HepG2 (cell line): ENCODE data around the gene PXYLP1.

Experiments used
- HMG20A ChIP-seq: IDR thresholded peaks from 2 replicates; pipeline ENCODE4 v1.6.1; 2016; ENCODE audit warnings: borderline replicate concordance
- JUN ChIP-seq: sonication (generic); formaldehyde crosslinking; IDR thresholded peaks from 2 replicates; pipeline ENCODE4 v1.4.0; 2020; ENCODE audit warnings: mild to moderate bottlenecking, missing genetic modification reagents
- NCOA5 ChIP-seq: sonication (generic); formaldehyde crosslinking; IDR thresholded peaks from 2 replicates; pipeline ENCODE4 v1.4.0; 2020; ENCODE audit warnings: missing genetic modification reagents
- NR2F6 ChIP-seq, 2 experiments: IDR thresholded peaks; 2 replicates each; pipeline ENCODE4 v1.6.1; 2016; ENCODE audit warnings: antibody characterized with exemption in 1 of 2, mild to moderate bottlenecking in 1 of 2
- POLR2A ChIP-seq, 2 experiments: IDR thresholded peaks; 2 replicates each; pipeline ENCODE4 v1.6.1; 2011; ENCODE audit warnings: low read depth in 2 of 2, low read length in 2 of 2, mild to moderate bottlenecking in 1 of 2, moderate library complexity in 1 of 2; ENCODE audit not compliant: insufficient read depth in 1 of 2
- POLR2AphosphoS5 ChIP-seq: IDR thresholded peaks from 2 replicates; pipeline ENCODE4 v1.6.1; 2012; ENCODE audit warnings: low read depth, low read length
- SCMH1 ChIP-seq: sonication (generic); formaldehyde crosslinking; IDR thresholded peaks from 2 replicates; pipeline ENCODE4 v1.9.0; 2021; ENCODE audit warnings: missing genetic modification reagents, mild to moderate bottlenecking, borderline replicate concordance
- TCF12 ChIP-seq, 2 experiments: fragments of 450-650 bp in 1 of 2; sonication (generic) in 1 of 2; formaldehyde crosslinking in 1 of 2; IDR thresholded peaks; 2 replicates each; pipeline versions ENCODE4 v1.6.1 to v1.8.0; 2017 to 2022; ENCODE audit warnings: antibody characterized with exemption in 1 of 2, mild to moderate bottlenecking in 1 of 2, missing genetic modification reagents in 1 of 2, moderate library complexity in 1 of 2
- YY1 ChIP-seq: IDR thresholded peaks from 2 replicates; pipeline ENCODE4 v1.6.1; 2011; ENCODE audit warnings: low read length, low read depth, moderate library complexity, mild to moderate bottlenecking; ENCODE audit not compliant: insufficient read depth, insufficient replicate concordance
- ZNF331 ChIP-seq: sonication (generic); formaldehyde crosslinking; IDR thresholded peaks from 2 replicates; pipeline ENCODE4 v1.4.0; 2020; ENCODE audit warnings: missing genetic modification reagents
- ZNF580 ChIP-seq: IDR thresholded peaks from 2 replicates; pipeline ENCODE4 v1.6.1; 2016; ENCODE audit warnings: low read depth, borderline replicate concordance

GRCh38 chr3:141250828-141251227 is 19.2 kb downstream of the PXYLP1 start:
- TF ChIP-seq NR2F6 (IDR thresholded peaks at IDR 0.05): no peak
- no peak for TF ChIP-seq NR2F6 (CRISPR knock-in tag; IDR thresholded peaks at IDR 0.05)
- no peak for TF ChIP-seq HMG20A
- TF ChIP-seq YY1: no peak
- TF ChIP-seq SCMH1: no peak
- no peak for TF ChIP-seq TCF12 (IDR thresholded peaks at IDR 0.05)
- no peak for TF ChIP-seq TCF12 (CRISPR knock-in tag; IDR thresholded peaks at IDR 0.05)
- no peak for TF ChIP-seq NCOA5 (CRISPR knock-in tag)
- TF ChIP-seq ZNF331: no peak
- TF ChIP-seq POLR2A (IDR thresholded peaks at IDR 0.05; ENCODE audit: insufficient read depth in 1 of 2, low read depth in 2 of 2, low read length in 2 of 2): no peak
- no peak for TF ChIP-seq ZNF580 (CRISPR knock-in tag)
- no peak for TF ChIP-seq JUN (CRISPR knock-in tag)
- TF ChIP-seq POLR2AphosphoS5: no peak
